Stomach (tissue), 9 donors: Measurements from ENCODE around the gene LSAMP. TPM values are rescaled to one million over a fixed set of nuclear protein-coding genes. Genes with fewer than 3 reads are reported as not detected.
"Not testable (repeated sequence)": the region's sequence is repeated elsewhere in the genome, so short reads cannot be mapped to it uniquely, and the experiment has no call there.

ENCODE experiments used
- DNase-seq, 2 donors: peaks; one replicate each; pipeline versions ENCODE4 v3.0.0 to v3.0.0-alpha.2; 2013 to 2019
- H3K27ac ChIP-seq, 5 donors: fragments of 200-600 bp in 4 of 5; sonication (generic) in 4 of 5; one replicate each; pipeline ENCODE4 v1.5.1; 2013 to 2019; ENCODE audit warnings: mild to moderate bottlenecking in 1 of 5, moderate library complexity in 1 of 5
- H3K27me3 ChIP-seq, 3 donors: fragments of 200-600 bp; sonication (generic); one replicate each; pipeline ENCODE4 v1.5.1; 2017 to 2019; ENCODE audit warnings: mixed run types in 1 of 3
- H3K36me3 ChIP-seq, 4 donors: fragments of 200-600 bp; sonication (generic); 1 replicate in 3 of 4; 2 replicates in 1 of 4; pipeline ENCODE4 v1.5.1; 2016 to 2019
- H3K4me1 ChIP-seq, 4 donors: fragments of 200-600 bp; sonication (generic); one replicate each; pipeline ENCODE4 v1.5.1; 2016 to 2019
- H3K4me3 ChIP-seq, 4 donors: fragments of 200-600 bp; sonication (generic) in 3 of 4; one replicate each; pipeline ENCODE4 v1.5.1; 2016 to 2019; ENCODE audit warnings: mild to moderate bottlenecking in 1 of 4
- H3K9me3 ChIP-seq, 4 donors: fragments of 200-600 bp; sonication (generic); one replicate each; pipeline ENCODE4 v1.5.1; 2016 to 2019
- EP300 ChIP-seq: sonication (generic); formaldehyde crosslinking; IDR thresholded peaks from one replicate; pipeline ENCODE4 v1.6.1; 2017; ENCODE audit warnings: antibody characterized with exemption
- POLR2A ChIP-seq, 4 donors: fragments of 450-650 bp; IDR thresholded peaks; one replicate each; pipeline ENCODE4 v1.6.1; 2016; ENCODE audit warnings: antibody characterized with exemption in 4 of 4, control low read depth in 2 of 4, mild to moderate bottlenecking in 1 of 4, moderate library complexity in 1 of 4
- POLR2AphosphoS5 ChIP-seq, 3 donors: sonication (generic); formaldehyde crosslinking; IDR thresholded peaks; one replicate each; pipeline ENCODE4 v1.6.1; 2016; ENCODE audit warnings: antibody characterized with exemption in 3 of 3
- WGBS, 5 donors: extraction: QIAGEN DNeasy Blood & Tissue Kit in 3 of 5; methylation state at CpG; one replicate each; pipeline versions ENCODE4 v1.1.5 to v1.1.7; 2013 to 2018; 5-methylcytosine and 5-hydroxymethylcytosine counted together
- intact Hi-C: fragments of 100-400 bp; cut with DNase I; formaldehyde crosslinking; loops from one replicate; pipeline ENCODE4 v1.15.1; 2023; ENCODE audit warnings: low total_unique reads
- polyA plus RNA-seq, 3 donors: library from polyadenylated mRNA; stranded (reverse); fragments of 200-250 nt; gene quantifications; one replicate each; pipeline ENCODE4 v1.2.3, GENCODE V29; 2013
- total RNA-seq, 5 donors: library from RNA; depleted of rRNA; stranded (reverse); fragments of >200 nt; gene quantifications; one replicate each; pipeline versions ENCODE4 v1.1.0 to v1.2.3, GENCODE V29; 2014 to 2016
- TF ChIP-seq, protein P1 (sequence below), 7 experiments: fragments of 450-650 bp in 4 of 7; fragments of 200-600 bp in 3 of 7; sonication (generic) in 3 of 7; IDR thresholded peaks; one replicate each; pipeline ENCODE4 v1.5.1; 2016 to 2019; ENCODE audit warnings: antibody characterized with exemption in 7 of 7, control low read depth in 2 of 7, mild to moderate bottlenecking in 1 of 7
- donor health status: healthy with polysubstance abuse.
- donor health status: Bipolar disorder and iron deficiency.
- donor health status: healthy.

LSAMP gene
- total and polyA plus RNA-seq, 8 donors = 1.1 to 20.7 (median 1.7) TPM

DNA sequence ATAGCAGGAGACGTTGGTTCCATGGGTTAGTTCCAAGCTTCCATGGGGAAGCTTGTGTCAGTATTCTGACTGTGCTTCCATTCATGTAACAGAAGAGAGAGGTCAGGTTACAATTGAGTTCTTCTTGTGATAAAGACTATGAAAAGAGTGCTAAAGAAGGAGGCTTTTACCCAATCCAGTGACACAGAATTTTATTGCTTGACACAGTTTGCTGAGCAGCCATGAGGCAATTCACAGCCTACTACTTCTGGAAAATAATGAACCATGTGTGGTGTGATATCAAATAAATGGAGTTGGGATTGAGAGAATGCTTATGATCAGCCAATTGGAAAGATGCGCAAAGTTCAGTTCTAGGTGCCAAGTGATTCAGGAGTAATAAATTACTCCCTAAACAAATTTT, 233.4 kb downstream of the LSAMP start:
- Histone ChIP-seq H3K9me3 (peaks cover 0 to 8% (median 0%) of the 10 kb centered on the region in 4 donors), H3K27ac (no peak overlapping the region), H3K27me3 (no peaks in the 10 kb centered on the region), H3K36me3 (no peaks in the 10 kb centered on the region), H3K4me3 (no peak overlapping the region), H3K4me1 (no peaks in the 10 kb centered on the region)
- intact Hi-C loops = no loop called here
- WGBS, 5 donors = 69 to 81% (median 73%) methylated on average over 2 of the region's 2 CpGs
- DNase-seq = no peak
- TF ChIP-seq, protein P1, sequence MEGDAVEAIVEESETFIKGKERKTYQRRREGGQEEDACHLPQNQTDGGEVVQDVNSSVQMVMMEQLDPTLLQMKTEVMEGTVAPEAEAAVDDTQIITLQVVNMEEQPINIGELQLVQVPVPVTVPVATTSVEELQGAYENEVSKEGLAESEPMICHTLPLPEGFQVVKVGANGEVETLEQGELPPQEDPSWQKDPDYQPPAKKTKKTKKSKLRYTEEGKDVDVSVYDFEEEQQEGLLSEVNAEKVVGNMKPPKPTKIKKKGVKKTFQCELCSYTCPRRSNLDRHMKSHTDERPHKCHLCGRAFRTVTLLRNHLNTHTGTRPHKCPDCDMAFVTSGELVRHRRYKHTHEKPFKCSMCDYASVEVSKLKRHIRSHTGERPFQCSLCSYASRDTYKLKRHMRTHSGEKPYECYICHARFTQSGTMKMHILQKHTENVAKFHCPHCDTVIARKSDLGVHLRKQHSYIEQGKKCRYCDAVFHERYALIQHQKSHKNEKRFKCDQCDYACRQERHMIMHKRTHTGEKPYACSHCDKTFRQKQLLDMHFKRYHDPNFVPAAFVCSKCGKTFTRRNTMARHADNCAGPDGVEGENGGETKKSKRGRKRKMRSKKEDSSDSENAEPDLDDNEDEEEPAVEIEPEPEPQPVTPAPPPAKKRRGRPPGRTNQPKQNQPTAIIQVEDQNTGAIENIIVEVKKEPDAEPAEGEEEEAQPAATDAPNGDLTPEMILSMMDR (IDR thresholded peaks at IDR 0.05) = no peak
- no peak for TF ChIP-seq EP300
- TF ChIP-seq POLR2AphosphoS5 (IDR thresholded peaks at IDR 0.05) = no peak
- TF ChIP-seq POLR2A (IDR thresholded peaks at IDR 0.05) = no peak

DNA sequence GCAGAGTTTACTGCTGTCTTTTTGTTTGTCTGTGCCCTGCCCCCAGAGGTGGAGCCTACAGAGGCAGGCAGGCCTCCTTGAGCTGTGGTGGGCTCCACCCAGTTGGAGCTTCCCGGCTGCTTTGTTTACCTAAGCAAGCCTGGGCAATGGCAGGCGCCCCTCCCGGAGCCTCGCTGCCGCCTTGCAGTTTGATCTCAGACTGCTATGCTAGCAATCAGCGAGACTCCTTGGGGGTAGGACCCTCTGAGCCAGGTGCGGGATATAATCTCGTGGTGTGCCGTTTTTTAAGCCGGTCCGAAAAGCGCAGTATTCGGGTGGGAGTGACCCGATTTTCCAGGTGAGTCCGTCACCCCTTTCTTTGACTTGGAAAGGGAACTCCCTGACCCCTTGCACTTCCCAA, 236.5 kb downstream of the LSAMP start:
- not testable (repeated sequence) for H3K27me3 ChIP-seq, DNase-seq
- 85 to 93% (median 88%) methylated on average over 14 to 15 of the region's 15 CpGs for WGBS, 5 donors

DNA sequence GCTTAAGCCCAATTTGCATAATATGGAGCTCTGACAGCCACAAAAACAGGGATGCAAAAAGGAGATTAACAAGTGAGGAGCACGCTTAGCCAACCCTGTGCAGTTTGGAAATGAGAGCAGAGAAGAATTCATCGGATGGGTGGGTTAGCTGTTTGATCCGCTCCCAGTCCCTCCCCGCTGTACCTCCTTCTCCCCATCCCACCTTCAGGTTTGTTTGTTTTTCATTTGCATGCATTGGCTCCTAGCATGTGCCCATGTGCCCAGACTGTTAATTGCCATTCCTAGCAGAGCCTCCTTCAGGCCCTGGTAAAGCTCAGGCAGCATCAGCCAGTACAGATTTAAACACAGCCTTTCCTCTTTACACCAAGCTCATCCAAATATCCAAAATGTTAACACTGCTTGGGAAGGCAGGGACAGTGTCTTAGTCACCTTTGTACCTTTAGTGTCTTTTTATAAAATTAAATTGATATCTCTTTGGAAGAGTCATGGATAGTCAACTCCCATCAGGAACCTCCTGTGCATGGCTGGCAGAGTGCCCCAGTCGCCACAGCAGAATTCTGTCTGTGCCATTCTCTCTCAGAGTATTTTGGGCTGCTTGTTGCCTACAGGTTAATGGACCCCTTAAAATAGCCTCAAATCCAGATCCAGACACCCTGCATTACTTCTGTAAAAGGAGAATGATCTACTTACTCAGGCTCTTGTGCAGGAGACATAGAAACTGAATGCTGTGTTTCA, 244.2 kb downstream of the LSAMP start:
- WGBS, 5 donors = 68 to 81% (median 71%) methylated on average over 5 of the region's 5 CpGs
- Histone ChIP-seq H3K27me3 (no peaks in the 10 kb centered on the region), H3K4me3 (no peak overlapping the region), H3K4me1 (no peaks in the 10 kb centered on the region), H3K36me3 (no peaks in the 10 kb centered on the region), H3K9me3 (peaks cover 0 to 3% (median 0%) of the 10 kb centered on the region in 4 donors), H3K27ac (no peak overlapping the region)
- DNase-seq = no peak
- TF ChIP-seq POLR2A (IDR thresholded peaks at IDR 0.05) = no peak
- TF ChIP-seq, protein P1 (IDR thresholded peaks at IDR 0.05) = no peak
- TF ChIP-seq POLR2AphosphoS5 (IDR thresholded peaks at IDR 0.05) = no peak
- no peak for TF ChIP-seq EP300
- intact Hi-C loops = no loop called here

More for the DNA sequence above, 236.5 kb downstream of the LSAMP start:
- H3K4me1 ChIP-seq, H3K36me3 ChIP-seq, H3K9me3 ChIP-seq, H3K27ac ChIP-seq, intact Hi-C loops, H3K4me3 ChIP-seq: not testable (repeated sequence)

DNA sequence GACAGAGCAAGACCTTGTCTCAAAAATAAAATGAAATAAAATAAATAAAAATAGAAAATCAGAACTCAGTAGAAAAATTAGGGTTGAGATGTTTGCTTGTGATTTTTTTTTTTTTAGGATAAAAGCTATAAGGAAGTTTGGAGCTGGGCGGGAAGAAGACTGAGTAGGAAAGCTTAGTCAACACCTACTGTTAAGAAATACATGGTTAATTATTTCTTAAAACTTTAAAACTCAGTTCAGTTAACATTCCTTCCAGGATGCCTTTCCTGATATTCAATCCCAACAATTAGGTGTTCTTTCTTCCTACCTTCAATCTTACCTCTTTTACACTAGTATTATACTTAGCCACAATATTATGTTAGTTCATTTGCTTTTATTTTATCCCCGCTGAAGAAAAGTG, 246.2 kb downstream of the LSAMP start:
- no peaks in the 10 kb centered on the region for H3K4me1 ChIP-seq
- intact Hi-C loops = no loop called here
- TF ChIP-seq EP300 = no peak
- TF ChIP-seq POLR2A (IDR thresholded peaks at IDR 0.05) = no peak
- peaks cover 0 to 3% (median 0%) of the 10 kb centered on the region in 4 donors for H3K9me3 ChIP-seq
- DNase-seq = no peak
- no peak overlapping the region for H3K27ac ChIP-seq
- no peaks in the 10 kb centered on the region for H3K27me3 ChIP-seq
- H3K4me3 ChIP-seq = no peak overlapping the region
- no peaks in the 10 kb centered on the region for H3K36me3 ChIP-seq
- 57 to 78% (median 69%) methylated on average over 2 of the region's 2 CpGs for WGBS, 5 donors

DNA sequence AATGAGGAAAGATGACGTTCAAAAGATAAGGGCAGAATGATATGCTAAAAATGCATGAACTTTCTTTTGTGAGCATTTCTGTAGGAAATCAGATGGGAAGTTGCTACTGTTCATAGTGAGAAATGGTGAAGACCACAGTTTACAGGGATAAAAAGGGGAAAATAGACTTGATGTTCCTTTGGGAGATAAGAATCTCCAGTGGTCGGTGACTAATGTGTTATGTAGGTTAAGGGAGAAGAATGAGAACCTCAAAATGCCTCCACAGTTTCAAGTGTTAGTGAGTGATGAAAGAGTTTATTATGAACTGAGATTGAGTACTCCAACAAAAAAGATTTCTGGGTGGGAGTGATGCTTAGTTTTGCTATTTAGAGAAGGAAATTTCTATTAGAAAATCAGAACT, 247.2 kb downstream of the LSAMP start:
- Histone ChIP-seq H3K27ac (no peak overlapping the region), H3K4me3 (no peak overlapping the region), H3K36me3 (no peaks in the 10 kb centered on the region), H3K27me3 (no peaks in the 10 kb centered on the region), H3K4me1 (no peaks in the 10 kb centered on the region), H3K9me3 (peaks cover 0 to 3% (median 0%) of the 10 kb centered on the region in 4 donors)
- 55 to 72% (median 64%) methylated on average over 2 of the region's 2 CpGs for WGBS, 5 donors
- DNase-seq = no peak
- TF ChIP-seq EP300 (no peak), POLR2AphosphoS5 (IDR thresholded peaks at IDR 0.05) (no peak), POLR2A (IDR thresholded peaks at IDR 0.05) (no peak)
- TF ChIP-seq, protein P1 (IDR thresholded peaks at IDR 0.05) = no peak
- intact Hi-C loops = no loop called here
